Epithelial cell of umbilical artery (primary cell): ENCODE results near the gene SLC6A20. TPM values are rescaled to one million over a fixed set of nuclear protein-coding genes. Genes with fewer than 3 reads are reported as not detected.

Source experiments
- total RNA-seq: library from RNA; depleted of rRNA; stranded (reverse); fragments of >200 nt; gene quantifications from 2 replicates; pipeline ENCODE4 v1.2.3, GENCODE V29; 2014

The SLC6A20 gene, protein sequence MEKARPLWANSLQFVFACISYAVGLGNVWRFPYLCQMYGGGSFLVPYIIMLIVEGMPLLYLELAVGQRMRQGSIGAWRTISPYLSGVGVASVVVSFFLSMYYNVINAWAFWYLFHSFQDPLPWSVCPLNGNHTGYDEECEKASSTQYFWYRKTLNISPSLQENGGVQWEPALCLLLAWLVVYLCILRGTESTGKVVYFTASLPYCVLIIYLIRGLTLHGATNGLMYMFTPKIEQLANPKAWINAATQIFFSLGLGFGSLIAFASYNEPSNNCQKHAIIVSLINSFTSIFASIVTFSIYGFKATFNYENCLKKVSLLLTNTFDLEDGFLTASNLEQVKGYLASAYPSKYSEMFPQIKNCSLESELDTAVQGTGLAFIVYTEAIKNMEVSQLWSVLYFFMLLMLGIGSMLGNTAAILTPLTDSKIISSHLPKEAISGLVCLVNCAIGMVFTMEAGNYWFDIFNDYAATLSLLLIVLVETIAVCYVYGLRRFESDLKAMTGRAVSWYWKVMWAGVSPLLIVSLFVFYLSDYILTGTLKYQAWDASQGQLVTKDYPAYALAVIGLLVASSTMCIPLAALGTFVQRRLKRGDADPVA
- total RNA-seq, result not detected in 2 replicates

GRCh38 chr3:45795882-45796765 is at the start of gene SLC6A20:
Gene SLC6A20, minus strand, starts transcription at chr3:45796536. Its CDS starts 117 bp downstream, at chr3:45796419.

DNA sequence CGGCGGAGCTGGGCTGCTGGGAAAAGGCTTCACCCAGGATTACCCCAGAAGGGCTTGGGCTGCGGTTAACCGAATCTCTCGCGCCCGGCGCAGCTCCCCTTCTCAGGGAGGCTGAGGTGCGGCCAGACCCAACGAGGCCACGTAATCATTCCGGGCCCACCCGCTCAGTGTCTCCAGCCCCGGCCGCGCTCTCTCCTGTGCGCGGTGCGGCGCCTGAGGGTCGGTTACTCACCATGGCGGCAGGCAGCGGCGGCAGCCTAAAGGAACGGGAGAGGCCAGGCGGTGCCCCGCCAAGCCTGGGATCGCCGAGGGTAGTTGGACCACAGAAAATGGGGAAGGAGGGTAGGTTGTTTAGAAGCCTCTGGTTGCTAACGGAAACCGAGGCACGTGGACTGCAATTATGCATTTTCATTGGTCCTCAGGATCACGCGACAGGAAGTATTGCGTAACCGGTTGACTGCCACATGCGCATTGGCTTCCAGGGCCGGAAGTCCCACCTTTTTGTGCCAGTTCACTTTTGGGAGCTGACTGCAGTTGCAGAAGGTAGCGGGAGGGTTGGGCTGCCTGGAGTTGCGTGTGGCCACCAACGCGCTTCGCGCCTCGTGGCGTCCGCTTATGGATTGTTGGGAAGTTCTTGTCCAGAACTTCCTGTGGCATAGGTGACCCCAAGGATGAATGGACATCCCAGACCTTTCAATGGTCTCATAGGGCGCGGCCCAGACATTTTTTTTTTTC is 45.6 kb upstream of the SLC6A20 start, which contains the start of gene LZTFL1:
TSS of gene LZTFL1 (minus strand) at position 363 of the 735 bp plus-strand sequence. CDS start at position 235, 128 bp downstream.

Other genes with a start within 250 kb of the SLC6A20 start
- 11.2 and 16.2 TPM in 2 replicates for gene LIMD1, start 201.8 kb downstream of the SLC6A20 start, total RNA-seq
- gene SACM1L, start 107.1 kb downstream of the SLC6A20 start, total RNA-seq, result 28.9 and 42.6 TPM in 2 replicates
- gene LZTFL1, start 45.6 kb upstream of the SLC6A20 start, total RNA-seq, result 12.7 and 14.9 TPM in 2 replicates
- not detected in 2 replicates for gene CCR9, start 90.0 kb upstream of the SLC6A20 start, total RNA-seq
- gene CXCR6, start 146.9 kb upstream of the SLC6A20 start, total RNA-seq, result not detected in 2 replicates
- 10.4 and 14.4 TPM in 2 replicates for gene FYCO1, start 199.3 kb upstream of the SLC6A20 start, total RNA-seq
- gene XCR1, start 230.9 kb upstream of the SLC6A20 start, total RNA-seq, result not detected in 2 replicates